Stimulated activated CD8-positive, alpha-beta memory T cell treated with anti-CD3 and anti-CD28 coated beads, Interleukin-7, amount 100 ng/mL, for 1 hour (primary cell): ENCODE measurements around the gene CNNM2.
"Not testable (repeated sequence)": the region's sequence is repeated elsewhere in the genome, so short reads cannot be mapped to it uniquely, and the experiment has no call there.

ENCODE experiments used
- DNase-seq, 2 donors: peaks; one replicate each; pipeline ENCODE4 v3.0.0-alpha.2; 2020; ENCODE audit warnings: low read depth in 2 of 2

The CNNM2 gene

GRCh38 chr10:103041391-103041790, 123.3 kb downstream of the CNNM2 start:
- no peak for DNase-seq

DNA sequence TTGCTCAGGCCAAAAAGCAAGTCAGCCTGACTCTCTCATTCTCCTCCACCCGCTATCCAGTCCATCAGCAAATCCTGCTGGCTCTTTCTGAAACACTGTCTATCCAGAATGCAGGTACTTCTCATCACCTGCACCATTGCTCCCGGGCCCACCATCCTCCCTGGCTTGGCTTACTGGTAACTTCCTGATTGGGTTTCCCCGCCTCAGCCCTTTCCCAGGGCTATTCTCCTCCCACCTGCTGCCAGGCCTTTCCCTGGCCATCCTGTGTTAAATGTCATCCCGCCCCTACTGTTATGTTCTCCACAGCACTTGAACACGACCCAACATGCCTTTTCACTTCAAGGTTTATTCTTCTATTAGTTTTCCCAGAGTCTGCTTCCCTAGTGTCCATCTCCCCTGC, 124.0 kb downstream of the CNNM2 start:
- DNase-seq = no peak

DNA sequence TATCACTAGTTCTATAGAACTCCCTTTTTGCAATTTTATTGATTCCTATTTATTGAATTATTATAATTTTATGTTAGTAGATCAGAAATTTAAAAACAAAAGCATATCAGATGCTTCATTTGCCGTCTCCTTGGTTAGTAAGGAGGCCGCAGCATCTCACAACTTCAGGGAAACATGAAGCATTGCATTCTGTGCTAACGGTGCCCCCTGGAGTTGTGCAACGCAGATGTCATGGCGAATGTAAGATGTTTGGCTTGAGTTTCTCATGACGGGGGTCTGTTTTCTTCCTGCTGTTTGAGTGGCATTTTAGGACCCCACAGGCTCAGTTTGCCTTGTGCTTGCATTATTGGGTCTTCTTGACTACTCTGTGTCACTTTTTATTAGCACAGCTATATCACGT, 124.8 kb downstream of the CNNM2 start:
- no peak for DNase-seq

DNA sequence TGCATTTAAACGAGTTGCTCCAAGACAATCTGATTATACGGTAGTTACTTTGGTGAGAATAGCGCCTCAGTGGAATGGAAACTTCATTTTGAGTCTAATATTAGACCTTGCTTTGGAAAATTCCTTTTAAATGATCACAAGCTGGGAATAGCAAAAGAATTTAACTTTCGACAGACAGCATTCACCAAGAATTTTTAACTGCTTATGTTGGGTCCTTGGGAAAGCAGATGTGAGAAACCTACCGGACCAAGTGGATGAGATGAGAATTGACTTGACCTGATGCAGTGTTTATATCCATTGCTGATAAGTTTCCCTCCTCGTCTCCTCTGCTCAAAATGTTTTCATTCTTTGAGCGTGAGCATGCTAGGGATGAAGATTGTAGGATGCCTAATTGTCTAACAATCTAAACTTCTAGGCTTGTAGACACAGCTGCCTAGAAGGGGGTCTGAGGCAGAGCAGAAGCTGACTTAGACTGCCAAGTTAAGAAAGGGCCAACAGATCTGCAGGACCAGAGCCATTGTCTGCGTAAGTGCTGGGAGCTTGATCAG, 126.9 kb downstream of the CNNM2 start:
- DNase-seq = no peak

GRCh38 chr10:103045961-103046360, 127.9 kb downstream of the CNNM2 start:
- DNase-seq = no peak

DNA sequence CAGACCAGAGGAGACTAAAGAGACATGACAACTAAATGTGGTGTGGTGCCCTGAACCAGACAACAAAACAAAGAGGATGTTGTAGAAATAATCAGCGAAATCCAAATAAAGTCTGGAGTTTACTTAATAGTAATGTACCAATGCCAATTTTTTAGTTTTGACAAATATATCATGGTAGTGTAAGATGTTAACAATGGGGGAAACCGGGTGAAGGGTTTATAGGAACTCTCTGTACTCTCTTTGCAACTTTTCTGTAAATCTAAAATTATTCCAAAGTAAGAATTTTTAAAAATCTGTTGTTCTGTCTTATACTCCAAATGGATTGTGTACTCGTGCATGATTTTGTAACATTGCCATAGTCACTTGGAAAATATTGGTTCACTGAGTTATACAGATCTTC, 129.3 kb downstream of the CNNM2 start:
- DNase-seq = no peak

- DNase-seq = no peak
Observed at GRCh38 chr10:103049237-103049636, 131.1 kb downstream of the CNNM2 start.

- peak; percentile 18 to 25 for DNase-seq
Observed at GRCh38 chr10:103053659-103054581, 135.8 kb downstream of the CNNM2 start.

DNA sequence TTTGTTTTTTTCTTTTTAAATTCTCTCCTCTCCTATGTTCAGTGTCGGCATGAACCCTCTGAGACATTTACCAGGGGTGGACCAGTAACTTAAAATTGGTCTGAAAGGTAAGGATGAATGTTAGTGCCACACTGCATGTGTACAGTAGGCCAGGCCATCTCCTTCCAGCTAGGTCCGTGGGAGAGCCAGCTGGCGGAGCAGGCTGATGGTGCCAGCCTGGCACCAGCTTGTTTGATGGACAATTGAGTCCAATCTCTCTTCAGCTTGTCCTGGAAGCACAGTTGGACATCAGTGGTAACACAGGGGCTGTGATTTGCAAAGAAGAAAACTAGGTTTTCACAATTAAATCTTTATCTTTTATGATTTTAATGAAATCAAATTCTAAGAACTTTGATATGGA, 136.5 kb downstream of the CNNM2 start:
- DNase-seq = no peak

- DNase-seq = no peak
Observed at GRCh38 chr10:103055105-103055504, 137.0 kb downstream of the CNNM2 start.

- no peak for DNase-seq
Observed at GRCh38 chr10:103058034-103058433, 139.9 kb downstream of the CNNM2 start.

- no peak for DNase-seq
Observed at GRCh38 chr10:103060575-103060974, 142.5 kb downstream of the CNNM2 start.

DNA sequence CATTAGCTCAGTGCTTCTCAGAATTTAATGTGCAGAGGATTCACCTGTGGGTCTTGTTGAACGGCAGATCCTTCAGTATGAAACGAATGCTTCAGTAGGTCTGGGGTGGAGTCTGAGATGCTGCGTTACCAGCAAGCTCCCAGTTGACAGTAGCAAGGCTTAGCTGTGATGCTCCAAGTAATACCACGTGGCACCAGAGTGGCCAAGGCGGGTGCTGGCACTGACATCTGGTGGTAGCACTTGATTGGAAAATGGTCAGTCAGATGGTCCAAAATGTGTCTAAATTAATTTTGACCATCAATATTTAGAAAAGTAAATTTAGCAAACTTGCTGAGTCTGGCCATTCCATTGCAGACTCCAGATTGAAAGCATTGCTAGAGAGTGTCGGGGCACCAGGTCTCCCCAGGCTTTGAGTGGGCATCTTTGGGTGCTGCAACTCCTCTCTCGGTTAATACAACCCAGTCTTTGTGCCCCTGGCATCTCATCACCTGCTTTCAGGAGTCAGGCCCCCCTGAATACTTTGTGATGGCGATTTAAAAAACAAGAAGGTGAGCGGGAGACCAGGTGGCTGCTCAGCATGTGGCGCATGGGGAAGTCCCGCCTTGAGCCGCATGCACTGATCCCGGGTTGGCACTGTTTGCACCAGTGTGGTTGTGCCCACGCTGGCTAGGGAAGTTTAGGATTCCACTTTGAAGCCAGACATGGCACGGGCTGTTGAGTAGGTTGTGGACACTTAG, 144.9 kb downstream of the CNNM2 start:
- DNase-seq = no peak

GRCh38 chr10:103064956-103065355, 146.9 kb downstream of the CNNM2 start:
- DNase-seq = no peak

- DNase-seq = no peak
Observed at GRCh38 chr10:103066141-103067098, 148.3 kb downstream of the CNNM2 start.

DNA sequence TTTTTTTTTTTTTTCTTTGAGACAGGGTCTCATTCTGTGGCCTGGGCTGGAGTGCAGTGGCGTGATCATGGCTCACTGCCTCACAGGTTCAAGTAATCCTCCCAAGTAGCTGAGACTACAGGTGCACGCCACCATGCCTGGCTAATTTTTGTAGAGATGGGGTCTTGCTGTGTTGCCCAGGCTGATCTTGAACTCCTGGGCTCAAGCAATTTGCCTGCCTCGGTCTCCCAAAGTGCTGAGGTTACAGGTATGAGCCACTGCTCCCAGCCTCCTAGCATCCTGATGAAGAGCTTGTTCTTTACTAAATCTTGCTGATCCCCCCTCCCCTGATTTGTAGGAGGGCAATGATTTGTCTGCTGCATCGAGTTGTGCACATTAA, 149.0 kb downstream of the CNNM2 start:
- not testable (repeated sequence) for DNase-seq

- no peak for DNase-seq
Observed at GRCh38 chr10:103067484-103067883, 149.4 kb downstream of the CNNM2 start.

DNA sequence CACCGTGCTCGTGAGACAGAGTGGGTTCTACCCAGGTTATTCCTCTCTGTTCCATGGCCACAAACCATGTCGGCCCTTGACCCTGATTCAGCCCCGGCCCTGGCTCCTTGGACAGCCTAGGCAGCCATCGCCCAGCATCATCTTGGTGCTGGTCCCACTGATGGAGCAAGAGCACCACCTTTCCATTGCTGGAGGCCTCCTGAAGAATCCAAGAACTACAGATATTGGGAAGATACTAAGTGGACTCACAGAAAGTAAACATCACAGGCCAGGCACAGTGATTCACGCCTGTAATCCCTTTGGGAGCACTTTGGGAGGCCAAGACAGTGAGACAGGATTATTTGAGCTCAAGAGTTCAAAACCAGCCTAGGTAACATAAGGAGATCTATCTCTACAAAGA, 149.9 kb downstream of the CNNM2 start:
- DNase-seq = no peak

DNA sequence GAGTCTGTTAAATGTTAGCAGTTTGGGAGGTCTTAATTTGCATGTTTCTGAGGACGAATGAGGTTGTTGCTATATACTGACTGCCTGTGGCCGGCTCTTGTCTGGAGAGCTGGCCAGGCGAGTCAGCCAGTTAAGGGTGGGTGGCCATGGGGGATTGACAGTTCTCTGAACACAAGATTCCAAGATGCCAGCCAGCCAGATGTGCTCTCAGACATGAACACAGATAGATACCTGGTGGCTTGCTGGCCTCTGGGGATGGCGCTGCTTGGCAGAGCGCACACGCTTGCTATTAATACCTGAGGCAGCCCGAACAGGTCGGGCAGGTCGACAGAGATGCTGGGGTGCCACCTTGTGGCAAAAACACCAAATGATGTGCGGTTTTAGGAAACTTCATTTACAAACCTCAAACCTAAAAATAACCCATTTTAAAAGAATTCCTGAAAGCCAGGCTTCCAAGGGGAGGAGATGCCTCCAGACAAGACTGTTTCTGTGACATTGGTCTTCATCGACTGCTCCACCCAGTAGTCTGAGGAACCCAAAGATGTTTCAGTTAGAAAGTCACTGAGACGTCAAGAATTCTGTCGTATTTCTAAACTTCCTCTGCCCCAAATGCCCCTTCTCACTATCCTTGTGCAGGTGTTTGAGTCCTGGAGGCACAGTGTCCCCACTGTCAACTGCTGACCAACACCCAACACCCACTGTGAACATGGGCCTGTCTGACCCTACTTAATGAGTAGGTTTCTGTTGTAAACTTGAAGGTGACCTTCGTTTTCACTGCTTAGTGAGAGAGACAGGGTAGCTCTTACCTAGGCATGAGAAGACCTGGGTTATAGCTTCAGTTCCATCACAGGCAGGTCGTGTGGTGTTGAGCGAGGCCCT, 151.6 kb downstream of the CNNM2 start:
- DNase-seq = peak; percentile 38 to 59

DNA sequence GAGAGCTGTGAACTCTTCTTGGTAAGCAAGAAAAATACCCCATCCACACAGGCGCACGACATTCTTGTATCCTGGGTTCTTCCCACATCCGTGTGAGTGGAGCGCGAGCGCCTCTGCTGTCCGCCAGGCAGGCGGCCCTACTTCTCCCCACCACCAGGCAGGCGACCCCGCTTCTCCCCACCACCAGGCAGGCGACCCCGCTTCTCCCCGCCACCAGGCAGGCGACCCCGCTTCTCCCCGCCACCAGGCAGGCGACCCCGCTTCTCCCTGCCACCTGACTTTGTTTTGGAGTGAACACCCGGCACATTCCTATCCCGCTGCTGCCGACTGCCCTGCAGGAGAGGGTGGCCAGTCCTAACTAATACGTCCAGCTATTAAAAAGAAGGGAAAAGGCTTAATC, 154.2 kb downstream of the CNNM2 start:
- DNase-seq = no peak

- DNase-seq = no peak
Observed at GRCh38 chr10:103072891-103073290, 154.8 kb downstream of the CNNM2 start.
